ENCODE data around the gene HIVEP3. TPM values are rescaled to one million over a fixed set of nuclear protein-coding genes. Genes with fewer than 3 reads are reported as not detected.

Gene HIVEP3
- total RNA-seq, 6 experiments from 2014 or later = 1.4 to 3.9 (median 2.2) TPM

- TF ChIP-seq POLR2A (IDR thresholded peaks at IDR 0.05) = no peak
- TF ChIP-seq, protein P1, sequence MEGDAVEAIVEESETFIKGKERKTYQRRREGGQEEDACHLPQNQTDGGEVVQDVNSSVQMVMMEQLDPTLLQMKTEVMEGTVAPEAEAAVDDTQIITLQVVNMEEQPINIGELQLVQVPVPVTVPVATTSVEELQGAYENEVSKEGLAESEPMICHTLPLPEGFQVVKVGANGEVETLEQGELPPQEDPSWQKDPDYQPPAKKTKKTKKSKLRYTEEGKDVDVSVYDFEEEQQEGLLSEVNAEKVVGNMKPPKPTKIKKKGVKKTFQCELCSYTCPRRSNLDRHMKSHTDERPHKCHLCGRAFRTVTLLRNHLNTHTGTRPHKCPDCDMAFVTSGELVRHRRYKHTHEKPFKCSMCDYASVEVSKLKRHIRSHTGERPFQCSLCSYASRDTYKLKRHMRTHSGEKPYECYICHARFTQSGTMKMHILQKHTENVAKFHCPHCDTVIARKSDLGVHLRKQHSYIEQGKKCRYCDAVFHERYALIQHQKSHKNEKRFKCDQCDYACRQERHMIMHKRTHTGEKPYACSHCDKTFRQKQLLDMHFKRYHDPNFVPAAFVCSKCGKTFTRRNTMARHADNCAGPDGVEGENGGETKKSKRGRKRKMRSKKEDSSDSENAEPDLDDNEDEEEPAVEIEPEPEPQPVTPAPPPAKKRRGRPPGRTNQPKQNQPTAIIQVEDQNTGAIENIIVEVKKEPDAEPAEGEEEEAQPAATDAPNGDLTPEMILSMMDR (IDR thresholded peaks at IDR 0.05) = no peak
- Histone ChIP-seq H3K4me1 (no peaks in the 10 kb centered on the region), H3K27me3 (no peaks in the 10 kb centered on the region), H3K9me3 (no peaks in the 10 kb centered on the region), H3K36me3 (no peaks in the 10 kb centered on the region), H3K4me3 (no peak overlapping the region), H3K27ac (no peak overlapping the region)
- DNase-seq (no peak), ATAC-seq (peak in 1 of 4 donors; percentile 25)
- 41% methylated on average over 7 of the region's 7 CpGs for WGBS (ENCODE audit: insufficient coverage, low coverage, low lambda C conversion rate, missing lambda C conversion rate)
- intact Hi-C loops (cut with DNase I) = loop anchor here in 1 of 2 donors (10.0 kb wide), 1 partner anchor 236 kb away; no protein-coding TSS in a partner anchor
Measured at GRCh38 chr1:41811051-41811795, 107.5 kb downstream of the HIVEP3 start.

GRCh38 chr1:41810446-41810845 is 108.3 kb downstream of the HIVEP3 start:
- Histone ChIP-seq H3K4me3 (no peak overlapping the region), H3K27ac (no peak overlapping the region), H3K27me3 (no peaks in the 10 kb centered on the region), H3K9me3 (no peaks in the 10 kb centered on the region), H3K36me3 (no peaks in the 10 kb centered on the region), H3K4me1 (no peaks in the 10 kb centered on the region)
- no peak for TF ChIP-seq POLR2A (IDR thresholded peaks at IDR 0.05)
- TF ChIP-seq, protein P1 (IDR thresholded peaks at IDR 0.05) = no peak
- intact Hi-C loops (cut with DNase I) = loop anchor here in 1 of 2 donors (10.0 kb wide), 1 partner anchor 236 kb away; no protein-coding TSS in a partner anchor
- DNase-seq (no peak), ATAC-seq (peak in 2 of 4 donors; percentile 36 to 42)

- H3K36me3 ChIP-seq = no peaks in the 10 kb centered on the region
- TF ChIP-seq, protein P1 (IDR thresholded peaks at IDR 0.05) = no peak
- no peak for TF ChIP-seq POLR2A (IDR thresholded peaks at IDR 0.05)
- H3K27me3 ChIP-seq = no peaks in the 10 kb centered on the region
- no peaks in the 10 kb centered on the region for H3K4me1 ChIP-seq
- no peak overlapping the region for H3K4me3 ChIP-seq
- H3K9me3 ChIP-seq = no peaks in the 10 kb centered on the region
- DNase-seq = no peak
- no peak overlapping the region for H3K27ac ChIP-seq
- intact Hi-C loops (cut with DNase I) = loop anchor here in 1 of 2 donors (10.0 kb wide), 1 partner anchor 235 kb away; no protein-coding TSS in a partner anchor
- ATAC-seq = no peak
- 41% methylated on average over 3 of the region's 3 CpGs for WGBS (ENCODE audit: insufficient coverage, low coverage, low lambda C conversion rate, missing lambda C conversion rate)
Measured at GRCh38 chr1:41809692-41810091, 109.0 kb downstream of the HIVEP3 start.

DNA sequence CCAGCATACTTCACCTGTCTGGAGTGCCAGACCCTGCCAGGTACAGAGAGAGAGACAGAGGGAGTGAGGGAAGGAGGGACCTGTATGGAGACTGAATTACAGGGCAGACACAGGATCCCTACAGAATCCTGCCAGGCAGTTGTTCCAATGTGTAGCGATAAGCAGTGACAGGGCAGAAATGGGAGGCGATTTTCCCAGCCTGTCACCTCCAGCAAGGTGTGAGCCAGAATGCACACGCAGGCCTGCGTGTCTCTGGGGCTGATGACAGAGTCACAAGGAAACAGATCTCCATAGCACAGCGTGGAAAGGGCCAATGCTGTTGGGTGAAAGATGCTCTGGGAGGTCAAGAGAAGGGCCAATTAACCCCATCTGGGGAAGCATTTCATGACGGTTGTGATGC is 111.3 kb downstream of the HIVEP3 start:
- Histone ChIP-seq H3K4me1 (no peaks in the 10 kb centered on the region), H3K9me3 (no peaks in the 10 kb centered on the region), H3K36me3 (no peaks in the 10 kb centered on the region), H3K27me3 (no peaks in the 10 kb centered on the region), H3K4me3 (no peak overlapping the region), H3K27ac (no peak overlapping the region)
- TF ChIP-seq, protein P1 (IDR thresholded peaks at IDR 0.05) = no peak
- no peak for TF ChIP-seq POLR2A (IDR thresholded peaks at IDR 0.05)
- 75% methylated on average over 5 of the region's 6 CpGs for WGBS (ENCODE audit: insufficient coverage, low coverage, low lambda C conversion rate, missing lambda C conversion rate)
- ATAC-seq (no peak), DNase-seq (no peak)
- intact Hi-C loops (cut with DNase I) = no loop called here

Measured in right lobe of liver (tissue), 6 donors.